Measurements from ENCODE around the gene LRRC4C.

DNA sequence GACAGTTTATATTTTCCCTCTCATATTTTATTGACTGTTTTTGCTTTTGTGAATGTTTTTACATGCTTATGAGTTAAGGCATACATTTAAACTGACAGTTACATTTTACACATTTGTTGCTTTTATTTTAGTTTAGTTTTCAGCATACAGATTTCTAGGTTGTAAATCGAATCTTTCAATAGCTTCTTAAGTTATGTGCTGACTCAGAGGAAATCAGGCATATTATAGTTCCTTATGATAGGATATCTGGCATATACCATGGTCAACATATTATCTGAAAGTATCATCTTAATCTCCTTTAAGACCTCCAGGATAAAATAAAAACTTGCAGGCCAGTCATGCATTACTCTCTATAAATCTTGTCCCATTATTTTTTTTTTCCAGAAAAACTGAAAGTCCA lies 916.6 kb downstream of the LRRC4C start:
- no peak for TF ChIP-seq CTCF (IDR thresholded peaks at IDR 0.05)
- no peak for TF ChIP-seq EZH2 (IDR thresholded peaks at IDR 0.05)
- TF ChIP-seq EZH2phosphoT487 (IDR thresholded peaks at IDR 0.05): no peak
